Neuron (in vitro differentiated cells): ENCODE data around the gene AURKAIP1.

Source experiments
- H2AFZ ChIP-seq: one replicate; pipeline ENCODE4 v1.6.1; 2013; ENCODE audit warnings: low read depth, mild to moderate bottlenecking, inconsistent platforms, low read length, moderate library complexity
- H3K27me3 ChIP-seq: one replicate; pipeline ENCODE4 v1.6.1; 2013; ENCODE audit warnings: low read length; ENCODE audit not compliant: insufficient read depth
- H3K36me3 ChIP-seq: one replicate; pipeline ENCODE4 v1.6.1; 2013; ENCODE audit warnings: low read length; ENCODE audit not compliant: insufficient read depth
- H3K4me1 ChIP-seq: one replicate; pipeline ENCODE4 v1.6.1; 2013; ENCODE audit warnings: low read length; ENCODE audit not compliant: insufficient read depth
- H3K4me3 ChIP-seq: 2 replicates; pipeline ENCODE4 v1.5.1; 2013; ENCODE audit warnings: mild to moderate bottlenecking, low read length, moderate library complexity
- H3K9me3 ChIP-seq: one replicate; pipeline ENCODE4 v1.6.1; 2013; ENCODE audit warnings: low read length

The AURKAIP1 gene

DNA sequence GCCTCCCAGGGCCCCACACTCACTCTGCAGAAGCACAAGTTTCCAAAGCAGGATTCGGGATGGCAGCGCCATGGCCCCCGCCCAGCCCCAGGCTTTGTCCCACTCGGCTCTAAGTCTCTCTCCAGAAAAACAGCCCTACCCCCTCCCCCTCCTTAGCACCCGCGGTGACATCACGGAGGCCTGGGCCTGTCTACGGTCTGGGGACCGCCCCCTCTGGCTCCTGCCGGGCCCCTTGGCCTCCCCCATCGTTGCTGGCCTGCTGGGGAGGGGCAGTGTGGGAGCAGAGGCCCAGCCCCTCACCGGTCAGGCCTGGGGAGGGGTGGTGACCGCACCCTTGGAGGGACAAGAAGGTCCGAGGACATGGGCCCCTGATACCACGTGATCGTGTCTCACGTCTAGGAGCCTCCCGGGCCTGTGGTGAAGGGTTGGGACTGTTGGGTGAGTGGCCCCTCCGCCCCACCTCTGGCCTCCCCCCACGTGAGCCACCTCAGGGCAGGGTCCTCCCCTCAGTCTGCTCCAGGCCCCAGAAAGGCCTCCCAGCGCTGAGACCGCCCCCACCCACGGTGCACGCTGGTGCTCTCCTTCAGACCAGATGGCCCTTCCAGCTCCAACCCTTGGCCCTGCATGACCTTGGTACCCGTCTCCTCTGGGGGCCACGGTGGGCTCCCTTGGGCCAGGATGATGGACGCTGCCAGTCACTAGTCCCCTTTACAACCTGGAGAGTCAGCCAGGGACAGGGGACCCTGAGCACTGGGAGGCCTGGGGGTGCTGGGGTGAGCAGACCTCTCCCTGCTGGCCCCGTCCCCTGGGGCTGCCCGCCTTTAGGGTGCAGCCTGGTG, 16.4 kb downstream of the AURKAIP1 start, which contains the start of gene MXRA8:
MXRA8 (minus strand) TSS at position 123 of the 839 bp plus-strand sequence; CDS start at position 72, 51 bp downstream.
- Histone ChIP-seq H2AFZ (no peak within 1 kb of the TSS), H3K27me3 (no peaks in the 10 kb centered on the region), H3K4me3 (peak within 1 kb of the TSS; percentile 50), H3K36me3 (no peaks in the 10 kb centered on the region), H3K9me3 (no peaks in the 10 kb centered on the region), H3K4me1 (peaks cover 42% of the 10 kb centered on the region)

DNA sequence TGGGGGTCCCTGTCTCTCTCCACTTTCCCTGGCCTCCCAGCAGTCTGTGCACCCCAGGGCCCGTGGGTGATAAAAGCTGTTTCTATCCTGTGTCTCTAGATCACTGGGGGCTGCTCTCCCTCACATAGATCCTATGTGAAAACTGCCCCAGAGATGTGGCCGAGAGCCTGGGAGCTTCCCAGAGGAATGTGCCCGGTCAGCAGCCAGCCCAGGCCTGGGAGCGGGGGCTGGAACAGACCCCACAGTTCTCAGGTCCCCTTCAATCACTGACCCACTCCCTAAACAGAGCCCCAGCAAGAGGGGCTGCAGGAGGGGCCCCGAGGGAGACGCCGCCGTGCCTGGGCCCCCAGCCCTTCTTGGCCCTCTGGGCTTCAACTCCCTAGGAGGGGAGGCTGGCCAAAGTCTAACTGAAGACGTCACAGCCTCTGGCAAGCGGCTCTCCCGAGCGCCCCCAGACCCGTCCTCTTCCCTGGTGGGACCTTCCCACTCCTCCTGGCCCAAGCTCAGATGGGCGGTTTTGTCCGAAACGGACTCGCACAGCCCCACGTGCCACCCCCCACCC, 17.1 kb downstream of the AURKAIP1 start:
- Histone ChIP-seq H3K4me3 (peak overlapping the region; percentile 50), H3K4me1 (peaks cover 44% of the 10 kb centered on the region)

DNA sequence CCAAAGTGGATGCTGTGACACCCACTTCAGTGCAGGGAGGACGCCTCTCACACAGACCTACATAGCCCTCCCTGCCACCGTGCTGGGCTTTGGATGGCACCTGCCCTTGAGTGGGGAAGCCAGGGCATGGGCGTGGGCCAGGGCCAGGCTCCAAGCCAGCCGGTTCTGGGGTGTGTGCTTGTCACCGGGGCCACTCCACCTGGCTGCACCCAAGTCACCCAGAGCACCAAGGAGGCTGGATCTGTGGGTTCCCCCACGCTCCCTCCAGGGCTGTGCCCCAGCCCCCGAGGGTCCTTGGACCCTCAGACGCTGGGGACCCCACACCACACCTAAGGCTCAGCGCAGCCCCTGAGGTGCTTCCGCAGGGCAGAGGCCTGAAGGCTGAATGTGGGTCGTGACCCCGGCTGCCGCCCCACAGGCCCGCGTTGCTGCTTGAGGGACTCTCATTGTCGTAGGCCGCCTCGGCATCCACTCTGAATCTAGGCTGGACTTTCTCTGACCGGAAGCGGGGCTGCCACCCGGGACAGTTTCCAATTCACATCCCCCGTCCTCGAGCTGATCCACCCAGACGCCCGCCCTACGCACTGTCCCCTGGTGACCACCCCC, 18.1 kb downstream of the AURKAIP1 start:
- Histone ChIP-seq H3K27me3 (no peaks in the 10 kb centered on the region), H3K36me3 (no peaks in the 10 kb centered on the region), H2AFZ (no peak overlapping the region), H3K4me1 (peaks cover 48% of the 10 kb centered on the region), H3K4me3 (peak overlapping the region; percentile 50), H3K9me3 (no peaks in the 10 kb centered on the region)

More for the DNA sequence above, 17.1 kb downstream of the AURKAIP1 start:
- Histone ChIP-seq H3K36me3 (no peaks in the 10 kb centered on the region), H2AFZ (no peak overlapping the region), H3K27me3 (no peaks in the 10 kb centered on the region), H3K9me3 (no peaks in the 10 kb centered on the region)

DNA sequence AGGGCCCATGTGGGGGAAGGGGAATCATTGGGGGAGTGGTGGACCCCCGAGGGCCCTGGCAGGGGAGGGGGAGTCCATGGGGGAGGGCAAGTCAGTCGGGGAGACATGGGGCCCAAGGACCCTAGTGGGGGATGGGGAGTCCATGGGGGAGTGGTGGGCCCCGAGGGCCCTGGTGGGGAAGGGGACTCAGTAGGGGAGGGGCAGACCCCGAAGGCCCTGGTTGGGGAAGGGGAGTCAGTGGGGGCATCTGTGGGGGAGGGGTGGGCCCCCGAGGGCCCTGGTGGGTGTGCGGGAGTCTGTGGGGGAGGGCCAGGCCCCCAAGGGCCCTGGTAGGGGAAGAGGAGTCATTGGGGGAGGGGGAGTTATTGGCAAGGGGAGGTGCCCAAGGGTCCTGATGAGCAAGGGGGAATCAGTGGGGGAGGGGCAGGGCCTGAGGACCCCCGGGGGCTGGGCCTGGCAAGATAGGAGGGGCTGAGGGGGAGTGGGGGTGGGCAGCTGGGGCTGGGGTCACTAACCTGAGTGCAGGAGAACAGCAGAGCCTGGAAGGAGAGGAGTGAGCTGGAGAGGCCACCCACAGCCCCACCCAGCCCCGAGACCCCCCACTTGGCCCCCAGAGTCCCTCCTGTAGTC, 18.7 kb downstream of the AURKAIP1 start:
- H2AFZ ChIP-seq: no peak overlapping the region
- H3K36me3 ChIP-seq: no peaks in the 10 kb centered on the region
- H3K4me3 ChIP-seq: no peak overlapping the region
- peaks cover 53% of the 10 kb centered on the region for H3K4me1 ChIP-seq
- no peaks in the 10 kb centered on the region for H3K27me3 ChIP-seq
- H3K9me3 ChIP-seq: no peaks in the 10 kb centered on the region

DNA sequence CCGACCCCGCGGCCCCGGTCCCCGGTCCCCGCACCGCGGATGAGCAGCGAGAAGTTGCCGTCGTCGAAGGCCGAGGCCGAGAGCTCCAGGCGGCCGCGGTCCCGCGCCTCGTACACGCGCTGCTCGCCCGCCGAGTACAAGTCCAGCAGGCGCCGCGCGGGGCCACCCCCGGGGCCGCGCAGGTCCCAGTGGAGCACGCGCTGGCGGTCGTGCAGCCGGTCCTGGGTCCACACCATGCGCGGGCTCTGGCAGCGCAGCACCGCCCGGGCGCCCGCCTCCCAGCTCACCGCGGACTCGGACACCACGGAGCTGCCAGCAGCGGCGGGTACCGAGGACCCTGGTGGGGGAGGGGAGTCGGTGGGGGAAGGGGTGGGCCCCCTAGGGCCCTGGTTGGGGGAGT, 19.6 kb downstream of the AURKAIP1 start:
- H3K9me3 ChIP-seq: no peaks in the 10 kb centered on the region
- no peaks in the 10 kb centered on the region for H3K36me3 ChIP-seq
- H2AFZ ChIP-seq: no peak overlapping the region
- H3K4me3 ChIP-seq: no peak overlapping the region
- H3K4me1 ChIP-seq: peaks cover 47% of the 10 kb centered on the region
- no peaks in the 10 kb centered on the region for H3K27me3 ChIP-seq

DNA sequence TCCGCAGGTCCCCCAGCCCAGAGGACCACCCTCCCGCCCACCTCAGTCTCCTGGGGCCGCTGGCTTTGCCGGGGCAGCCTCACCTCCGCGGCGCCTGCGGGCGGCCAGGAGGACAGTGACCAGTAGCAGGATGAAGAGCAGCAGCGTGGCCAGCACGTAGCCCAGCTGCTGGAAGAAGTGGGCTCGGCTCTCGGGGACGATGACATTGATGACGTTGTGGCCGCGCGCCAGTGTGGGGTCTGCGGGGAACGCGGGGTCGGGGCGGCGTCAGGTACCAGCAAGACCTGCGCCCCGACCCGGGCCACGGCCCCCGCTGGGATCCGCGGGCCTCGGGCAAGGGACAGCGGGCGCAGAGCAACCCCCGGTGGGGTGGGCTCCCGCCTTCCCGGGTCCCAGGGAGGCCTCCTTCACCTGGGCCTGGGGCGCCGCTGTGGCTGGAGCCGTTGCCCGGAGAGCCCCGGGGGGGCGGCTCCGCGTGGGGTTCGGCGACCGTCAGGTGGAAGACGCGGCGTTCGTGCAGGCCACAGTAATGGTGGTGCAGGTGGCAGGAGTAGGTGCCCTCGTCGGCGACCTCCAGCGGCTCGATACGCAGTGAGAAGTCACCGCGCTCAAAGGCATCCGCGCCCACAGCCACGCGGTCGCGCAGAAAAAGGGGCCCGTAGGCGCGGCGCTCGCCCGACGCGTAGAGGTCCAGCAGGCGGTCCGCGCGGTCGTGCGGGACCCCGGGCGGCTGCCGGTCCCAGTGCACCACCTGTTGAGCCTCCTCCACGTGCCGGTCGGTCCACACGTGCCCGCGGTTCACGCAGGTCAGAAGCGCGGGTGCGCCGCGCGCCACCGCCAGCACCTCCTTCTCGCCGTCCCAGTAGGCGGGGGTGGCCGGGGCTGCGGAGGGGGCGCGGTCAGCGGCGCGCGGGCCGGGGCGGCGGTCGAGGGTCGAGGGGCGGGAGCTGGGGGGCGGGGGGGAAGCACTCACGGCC, 20.4 kb downstream of the AURKAIP1 start:
- Histone ChIP-seq H3K36me3 (no peaks in the 10 kb centered on the region), H2AFZ (no peak overlapping the region), H3K27me3 (no peaks in the 10 kb centered on the region), H3K4me1 (peaks cover 38% of the 10 kb centered on the region), H3K9me3 (no peaks in the 10 kb centered on the region), H3K4me3 (no peak overlapping the region)

DNA sequence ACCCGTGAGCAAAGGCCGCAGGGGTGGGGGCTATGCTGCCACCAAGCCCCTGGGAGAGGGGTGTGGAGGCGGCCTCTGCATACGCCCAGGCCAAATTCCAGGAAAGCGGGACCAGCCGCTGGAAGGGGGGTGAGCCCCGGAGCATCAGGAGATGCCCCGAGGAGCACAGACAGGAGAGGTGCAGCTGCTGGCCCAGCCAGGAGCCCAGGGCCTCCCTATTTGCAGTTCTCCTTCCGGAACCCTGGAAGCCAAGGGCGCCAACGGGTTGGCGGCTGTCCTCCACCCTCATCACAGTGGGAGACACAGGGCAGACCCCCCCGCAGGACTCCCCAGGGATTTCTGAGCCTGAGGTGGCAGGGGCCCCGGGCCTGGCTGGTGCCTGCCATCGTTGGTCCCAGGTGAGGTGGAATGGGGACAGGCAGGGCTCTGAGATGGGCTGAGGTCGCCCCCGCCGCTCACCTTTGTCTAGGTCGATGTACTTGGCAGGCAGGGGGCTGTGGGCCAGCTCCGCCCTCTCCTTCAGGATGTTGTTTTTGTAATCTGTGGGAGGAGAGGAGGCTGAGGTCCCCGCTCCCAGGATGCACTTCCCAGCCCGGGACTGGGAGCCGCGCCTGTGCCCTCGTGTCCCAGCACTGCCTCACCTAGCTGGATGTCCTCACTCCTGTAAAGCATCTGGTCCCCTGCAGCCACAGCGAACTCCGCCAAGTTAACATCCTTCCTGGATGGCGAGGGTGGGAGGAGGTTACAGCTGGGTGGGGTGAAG, 21.4 kb downstream of the AURKAIP1 start:
- H3K27me3 ChIP-seq: no peaks in the 10 kb centered on the region
- H3K36me3 ChIP-seq: no peaks in the 10 kb centered on the region
- no peak overlapping the region for H2AFZ ChIP-seq
- no peak overlapping the region for H3K4me3 ChIP-seq
- peaks cover 28% of the 10 kb centered on the region for H3K4me1 ChIP-seq
- H3K9me3 ChIP-seq: no peaks in the 10 kb centered on the region

DNA sequence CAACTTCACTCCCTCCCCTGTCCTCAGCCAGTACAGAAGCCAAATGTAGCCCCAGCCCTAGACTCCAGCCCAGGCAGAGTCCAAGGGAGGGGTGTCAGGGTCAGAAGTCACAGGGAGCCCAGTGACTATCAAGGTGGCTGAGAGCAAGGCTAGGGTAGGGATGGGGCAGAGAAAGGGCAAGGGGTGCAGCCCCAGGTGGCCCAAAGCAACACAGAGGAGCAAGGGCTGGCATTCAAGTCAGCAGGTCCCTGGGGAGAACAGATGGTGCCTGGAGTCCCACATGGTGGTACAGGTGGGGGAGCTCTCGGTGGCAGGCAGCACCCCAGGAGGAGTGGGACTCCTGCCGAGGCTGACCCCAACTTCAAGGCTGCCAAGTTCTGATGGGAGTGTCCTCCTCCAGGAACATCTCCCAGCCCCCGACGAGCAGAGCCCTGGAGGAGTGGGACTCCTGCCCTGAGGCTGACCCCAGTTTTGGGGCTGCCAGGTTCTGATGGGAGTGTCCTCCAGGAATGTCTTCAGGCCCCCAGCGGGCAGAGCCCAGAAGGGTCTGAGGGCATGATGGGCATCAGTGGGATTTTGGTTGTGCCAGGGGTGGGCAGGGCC, 22.1 kb downstream of the AURKAIP1 start:
- Histone ChIP-seq H3K4me1 (peaks cover 27% of the 10 kb centered on the region), H3K9me3 (no peaks in the 10 kb centered on the region), H3K4me3 (no peak overlapping the region), H3K36me3 (no peaks in the 10 kb centered on the region), H2AFZ (no peak overlapping the region), H3K27me3 (no peaks in the 10 kb centered on the region)

DNA sequence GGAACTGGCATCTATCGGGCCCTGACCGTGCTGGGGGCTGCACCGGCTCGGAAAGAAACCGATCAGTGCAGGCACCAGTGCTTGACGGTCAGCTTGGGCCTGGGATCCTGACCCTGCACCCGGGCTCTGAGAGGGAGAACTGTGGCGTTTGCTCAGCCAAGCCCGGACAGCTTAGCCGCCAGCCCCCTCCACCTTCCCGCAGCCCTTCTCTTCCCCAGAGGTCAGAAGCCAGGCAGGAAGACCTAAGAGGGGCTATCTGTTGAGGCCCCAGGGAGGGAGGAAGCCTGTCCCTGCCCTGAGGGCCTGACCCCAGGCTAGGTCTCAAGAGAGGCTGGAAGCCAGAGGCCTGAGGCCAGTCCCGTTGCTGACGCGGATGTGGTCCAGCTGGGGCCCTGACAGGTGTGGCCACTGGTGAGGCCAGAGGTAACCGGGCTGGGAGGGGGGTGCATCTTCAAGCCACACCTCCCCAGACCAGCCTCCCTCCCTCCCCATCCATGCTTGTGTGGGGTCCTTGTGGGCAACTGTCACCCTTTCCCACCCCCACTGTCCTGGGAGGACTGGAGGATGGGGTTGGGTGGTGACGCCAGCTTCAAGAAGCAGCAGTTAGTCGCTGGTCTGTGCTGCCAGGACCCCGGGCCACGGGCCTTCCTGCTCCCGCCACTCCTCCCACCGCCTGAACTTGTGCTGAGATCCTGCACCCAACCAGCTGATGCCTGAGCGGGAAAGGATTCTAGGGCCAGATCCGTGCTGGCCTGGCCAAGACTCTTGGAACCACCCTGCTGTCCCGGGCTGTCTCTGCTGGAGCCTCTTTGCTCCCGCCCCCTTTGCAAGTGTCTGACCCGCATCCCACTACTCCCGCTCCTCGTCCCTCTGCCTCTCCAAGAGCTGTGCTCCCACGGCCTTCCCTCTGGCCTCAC, 23.2 kb downstream of the AURKAIP1 start:
- Histone ChIP-seq H2AFZ (no peak overlapping the region), H3K4me3 (peak overlapping the region; percentile 9)

DNA sequence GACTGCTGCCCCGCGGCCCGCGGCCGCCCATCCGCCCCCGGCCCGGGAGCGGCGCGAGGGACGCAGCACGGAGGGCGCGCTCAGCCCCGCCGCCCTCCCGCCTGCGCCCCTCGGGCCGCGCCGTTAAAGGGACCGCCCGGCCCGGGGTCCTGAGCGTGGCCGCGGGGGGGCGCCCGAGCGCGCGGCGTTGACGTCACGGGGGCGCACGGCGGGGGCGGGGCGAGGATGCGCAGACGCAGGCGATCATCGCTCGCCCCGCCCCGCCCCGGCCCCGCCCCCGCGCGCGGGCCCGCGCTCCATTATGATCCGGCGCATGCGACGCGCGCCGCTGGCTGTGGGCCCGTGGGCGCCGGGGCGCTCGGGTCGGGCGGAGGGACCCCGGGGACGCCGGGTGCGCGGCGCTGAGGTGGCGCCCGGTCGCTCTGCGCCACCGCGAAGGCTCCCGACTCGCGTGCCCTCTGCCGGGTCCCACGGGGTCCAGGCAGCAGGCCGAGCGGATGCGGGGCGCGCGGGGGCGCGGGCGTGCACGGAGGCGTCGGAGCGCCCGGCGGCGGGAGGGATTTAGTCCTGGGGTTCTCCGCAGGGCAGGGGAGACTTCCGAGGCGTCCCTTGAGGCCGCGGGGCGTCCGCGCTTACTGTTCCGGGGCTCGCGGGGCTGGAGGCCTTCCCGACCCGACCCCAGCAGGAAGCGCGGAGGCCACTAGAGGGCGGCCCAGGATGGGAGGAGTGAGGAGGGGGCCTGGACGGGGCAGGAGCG, 25.6 kb downstream of the AURKAIP1 start, which contains the start of gene DVL1:
DVL1 (minus strand) TSS at position 163 of the 757 bp plus-strand sequence. CDS start 353 bp downstream, outside the sequence.
- Histone ChIP-seq H3K4me1 (peaks cover 26% of the 10 kb centered on the region), H3K9me3 (no peaks in the 10 kb centered on the region), H3K27me3 (no peaks in the 10 kb centered on the region), H3K4me3 (peak within 1 kb of the TSS; percentile 95), H3K36me3 (no peaks in the 10 kb centered on the region), H2AFZ (no peak within 1 kb of the TSS)

More for the DNA sequence above, 23.2 kb downstream of the AURKAIP1 start:
- no peaks in the 10 kb centered on the region for H3K27me3 ChIP-seq
- peaks cover 27% of the 10 kb centered on the region for H3K4me1 ChIP-seq
- no peaks in the 10 kb centered on the region for H3K36me3 ChIP-seq
- no peaks in the 10 kb centered on the region for H3K9me3 ChIP-seq
